NCI-H146 treated with DMSO at 0.1 percent for 48 hours (cell line): ENCODE data around the gene EIF1AX.
"Not testable (repeated sequence)": the region's sequence is repeated elsewhere in the genome, so short reads cannot be mapped to it uniquely, and the experiment has no call there.

Experiments
- DNase-seq: peaks from one replicate; lab custom pipeline; 2025; ENCODE audit not compliant: unreplicated experiment; lab: John Stamatoyannopoulos, UW

The EIF1AX gene

DNA sequence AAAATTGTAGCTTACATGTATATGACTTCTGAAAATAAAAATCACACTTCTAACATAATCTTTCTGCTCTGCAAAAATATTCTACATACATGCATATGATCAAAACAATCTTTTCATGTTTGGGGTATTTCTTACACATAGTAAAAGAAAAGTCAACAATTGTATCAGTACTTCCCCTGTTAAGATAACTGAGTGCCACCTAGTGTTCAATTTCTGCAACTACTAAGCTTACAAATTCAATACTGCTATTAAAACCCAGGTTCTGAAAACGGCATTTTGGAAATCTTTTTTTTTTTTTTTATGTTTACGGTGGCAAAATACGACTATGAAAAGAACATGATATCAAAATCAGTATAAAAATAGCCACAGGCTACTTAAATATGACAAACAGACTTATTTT, 14.2 kb downstream of the EIF1AX start:
- not testable (repeated sequence) for DNase-seq

DNA sequence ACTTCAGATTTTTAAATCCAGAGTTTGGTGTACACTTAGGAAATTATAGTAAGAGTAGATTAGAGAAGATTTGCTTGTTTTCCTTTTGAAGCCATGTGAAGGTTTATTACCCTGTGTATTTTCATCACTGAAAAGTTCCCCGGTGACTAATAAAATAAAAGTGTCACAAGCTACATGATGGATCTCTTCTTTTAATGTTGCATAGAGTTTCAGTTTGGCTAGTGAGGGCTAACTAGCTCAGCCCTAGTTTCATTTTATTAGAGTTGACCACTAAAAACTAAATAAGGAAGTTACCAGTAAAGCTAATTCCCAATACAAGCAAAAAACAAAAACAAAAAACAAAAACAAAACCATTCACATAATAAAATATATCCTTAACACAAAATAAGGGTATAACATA, 14.8 kb downstream of the EIF1AX start:
- DNase-seq: not testable (repeated sequence)

DNA sequence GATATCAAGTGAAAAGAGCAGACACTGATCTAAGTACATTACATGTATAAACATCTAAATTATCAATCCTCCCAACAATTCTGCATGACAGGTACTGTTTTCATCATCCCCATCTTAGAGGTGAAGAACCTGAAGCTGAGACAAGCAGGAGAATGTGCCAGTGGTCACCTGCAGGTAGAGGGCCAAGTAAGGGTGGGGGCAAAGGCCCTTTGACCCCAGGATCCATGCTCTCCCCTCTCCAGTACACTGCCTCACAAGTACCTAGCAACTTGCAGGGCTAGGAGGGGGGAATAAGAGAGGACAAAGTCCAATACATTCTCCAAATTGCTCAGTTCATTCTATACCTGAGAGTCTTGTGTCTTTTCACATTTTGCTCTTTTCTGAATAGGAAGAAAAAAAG, 16.7 kb downstream of the EIF1AX start:
- no peak for DNase-seq

DNA sequence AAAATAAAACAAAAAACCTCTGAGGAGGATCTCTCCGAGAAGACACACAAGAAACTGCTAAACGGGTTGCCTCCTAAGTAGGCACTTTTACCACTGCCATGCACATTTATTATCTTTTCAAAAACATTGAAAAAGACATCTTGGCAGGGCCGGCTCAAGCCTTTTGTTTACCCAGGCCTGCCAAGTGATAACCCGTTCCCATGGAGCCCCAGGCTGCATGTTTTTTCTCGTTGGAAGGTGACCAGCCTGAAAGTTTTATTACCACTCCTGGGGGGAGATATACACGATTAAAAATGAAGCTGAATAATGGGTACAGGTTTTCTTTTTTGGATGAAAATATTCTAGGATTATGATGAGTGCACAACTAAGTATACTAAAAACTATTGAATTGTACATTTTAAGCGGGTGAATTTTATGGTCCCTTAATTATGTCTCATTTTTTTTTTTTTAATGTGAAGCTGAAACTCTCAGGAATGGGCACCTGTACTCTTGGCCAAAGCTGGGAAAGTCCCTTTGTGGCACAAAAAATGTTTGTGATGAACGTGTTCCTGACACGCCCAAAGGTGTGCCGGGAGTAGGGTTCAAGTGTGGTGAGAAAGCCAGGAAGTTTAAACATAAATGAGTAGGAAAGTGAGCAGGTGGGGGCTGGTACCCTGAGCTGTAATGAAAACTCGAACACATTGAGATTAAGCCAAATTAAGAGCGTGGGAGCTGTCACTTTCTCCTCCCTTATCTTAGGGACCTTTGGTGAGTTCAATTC, 23.4 kb downstream of the EIF1AX start:
- DNase-seq: no peak

DNA sequence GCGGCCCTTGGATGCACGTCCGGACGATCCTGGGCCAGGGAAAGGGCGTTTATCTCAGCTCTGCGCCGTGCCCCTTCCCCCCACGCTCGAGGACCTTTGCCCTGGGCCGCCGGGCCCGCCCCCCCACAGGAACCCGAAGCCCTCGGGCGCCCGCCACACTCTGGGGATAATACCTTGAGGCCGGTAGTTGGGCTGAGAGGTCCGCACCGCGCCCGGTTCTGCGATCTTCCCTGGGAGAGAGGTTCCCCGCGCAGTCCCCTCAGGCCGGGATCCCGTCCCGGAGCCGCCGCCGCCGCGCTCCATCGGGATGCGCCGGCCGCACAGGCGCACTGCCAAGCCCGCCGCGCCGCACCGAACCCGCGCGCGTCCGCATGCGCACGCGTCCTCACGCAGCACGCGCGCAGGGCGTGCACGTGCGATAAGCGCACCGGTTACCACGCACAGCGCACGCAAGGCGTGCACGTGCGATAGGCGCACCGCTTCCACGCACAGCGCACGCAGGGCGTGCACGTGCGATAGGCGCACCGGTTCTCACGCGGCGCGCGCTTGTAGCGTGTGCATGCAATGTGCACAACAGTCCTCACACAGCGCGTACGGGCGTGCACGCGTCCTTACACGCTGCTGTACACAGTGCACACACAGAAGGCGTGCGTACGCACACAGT, 24.9 kb downstream of the EIF1AX start, which contains the start of gene MAP7D2:
MAP7D2 (minus strand) TSS at position 331 of the 664 bp plus-strand sequence; CDS start at position 303, 28 bp downstream.
- no peak for DNase-seq

DNA sequence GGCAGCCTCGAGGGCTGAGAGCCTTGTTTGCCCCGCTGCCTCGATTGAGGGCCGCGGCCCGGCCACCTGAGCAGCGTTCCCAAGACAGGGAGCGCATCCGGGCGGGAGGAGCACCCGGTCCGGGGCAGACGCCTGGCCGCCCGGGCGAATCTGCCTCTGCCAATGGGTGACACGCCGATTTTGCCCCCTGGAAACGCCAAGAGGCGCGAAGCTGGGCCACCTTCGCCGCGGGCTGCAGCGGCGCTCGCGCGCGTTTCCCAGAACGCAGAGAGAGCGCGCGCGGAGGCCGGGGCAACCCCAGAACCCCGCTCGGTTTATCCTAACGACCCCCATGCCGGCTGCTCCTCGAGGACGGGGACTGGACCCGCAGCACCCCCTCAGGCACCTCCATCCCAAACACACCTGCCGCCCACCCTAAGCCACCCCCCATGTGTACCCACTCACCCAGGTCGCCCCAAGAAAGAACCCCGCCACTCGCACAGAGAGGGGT, 25.5 kb downstream of the EIF1AX start:
- DNase-seq: no peak

DNA sequence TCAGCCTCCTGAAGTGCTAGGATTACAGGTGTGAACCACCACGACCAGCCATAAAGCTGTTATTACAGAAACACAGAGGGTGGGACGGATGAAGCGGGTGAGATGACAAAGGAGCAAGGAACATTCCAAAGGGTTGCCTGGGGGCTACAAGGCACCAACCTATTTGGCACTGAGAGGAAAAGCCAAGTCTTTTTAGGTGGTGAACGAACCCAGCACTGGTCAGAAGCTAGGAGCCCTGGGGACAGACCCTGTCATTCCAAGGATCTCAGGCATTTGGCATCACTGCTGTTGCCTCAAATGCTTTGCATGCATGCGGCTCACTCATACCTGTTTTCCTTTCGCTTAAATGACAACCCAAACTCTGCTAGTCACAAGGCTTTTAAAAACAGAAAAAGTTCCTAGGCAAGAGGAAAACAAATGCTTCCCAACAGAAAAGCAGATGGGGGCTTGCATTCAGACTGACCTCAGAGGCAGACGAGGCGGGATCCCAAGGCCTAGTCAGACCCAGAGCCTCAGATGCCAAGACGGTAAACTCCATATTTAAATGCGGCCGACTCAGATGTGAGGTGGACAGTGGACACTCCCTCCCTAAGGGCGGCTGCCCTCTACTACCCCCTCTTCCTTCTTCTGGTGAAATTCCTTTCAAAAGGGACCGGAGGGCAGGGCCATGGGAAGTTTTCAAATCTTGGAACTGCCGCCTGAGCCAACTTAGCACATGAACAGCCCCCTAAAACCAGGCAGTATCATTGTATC, 29.4 kb downstream of the EIF1AX start:
- no peak for DNase-seq

DNA sequence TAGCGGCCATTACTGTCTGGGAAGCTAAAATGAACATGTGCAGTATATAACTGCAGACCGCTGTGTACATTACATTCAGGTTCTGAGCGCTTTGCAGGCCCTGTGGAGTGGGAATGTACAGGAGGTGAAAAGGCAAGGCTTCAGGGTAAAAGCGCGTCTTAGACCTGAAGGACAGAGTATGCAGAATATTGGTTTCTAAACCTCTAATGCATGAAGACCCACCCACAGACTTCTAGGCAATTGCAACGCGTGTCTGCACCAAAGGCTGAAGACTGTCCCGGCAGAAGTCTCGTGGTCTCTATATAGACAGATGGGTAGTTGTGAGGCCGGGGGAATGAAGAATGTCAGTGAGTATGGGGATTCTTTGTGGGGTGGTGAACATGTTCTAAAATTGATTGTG, 30.4 kb downstream of the EIF1AX start:
- no peak for DNase-seq

DNA sequence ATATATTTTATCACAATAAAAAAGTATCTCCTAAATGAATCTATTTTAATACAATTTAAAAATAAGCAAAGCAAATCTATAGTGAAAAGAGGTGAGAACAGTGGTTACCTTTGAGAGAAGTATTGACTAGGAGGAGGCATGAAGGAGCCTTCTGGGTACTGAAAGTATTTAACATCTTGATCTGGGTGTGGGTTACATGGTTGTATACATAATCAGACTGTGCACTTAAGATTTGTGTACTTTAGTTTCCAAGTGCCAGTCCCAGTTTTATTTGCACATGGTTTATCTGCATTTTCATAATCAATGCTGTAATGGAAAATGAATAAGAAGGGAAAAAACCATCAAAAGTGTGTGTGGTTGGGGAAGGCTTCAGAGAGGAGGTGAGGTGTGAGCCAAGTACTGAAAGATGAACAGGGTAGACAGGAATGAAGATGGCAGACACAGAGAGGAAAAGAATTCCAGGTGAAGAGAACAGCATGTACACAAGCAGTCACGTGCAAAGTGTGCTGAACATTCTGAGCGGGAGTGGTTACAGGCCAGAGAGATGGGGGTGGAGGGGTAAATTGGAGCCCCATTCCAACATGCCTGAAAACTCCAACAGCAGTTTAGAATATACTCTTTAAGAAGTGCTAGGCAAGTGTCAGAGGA, 39.6 kb downstream of the EIF1AX start:
- no peak for DNase-seq

DNA sequence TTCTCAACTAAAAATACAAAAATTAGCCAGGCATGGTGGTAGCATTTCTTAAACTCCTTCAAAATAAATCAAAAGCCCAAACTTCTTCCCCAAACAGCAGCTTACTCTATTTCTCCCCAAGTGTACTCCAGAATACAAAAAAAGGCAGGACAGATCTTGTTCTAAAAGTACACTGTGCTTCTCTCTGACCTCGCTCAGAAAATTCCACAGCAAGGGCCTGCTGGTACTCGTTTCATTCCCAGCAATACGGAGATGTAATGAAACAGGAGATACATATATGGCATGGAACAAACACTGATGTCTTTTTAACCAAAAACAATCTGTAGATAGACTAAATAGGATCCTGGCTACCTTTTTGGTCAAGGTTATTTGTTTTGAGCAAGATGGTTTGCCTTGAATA, 50.1 kb downstream of the EIF1AX start:
- DNase-seq: no peak

DNA sequence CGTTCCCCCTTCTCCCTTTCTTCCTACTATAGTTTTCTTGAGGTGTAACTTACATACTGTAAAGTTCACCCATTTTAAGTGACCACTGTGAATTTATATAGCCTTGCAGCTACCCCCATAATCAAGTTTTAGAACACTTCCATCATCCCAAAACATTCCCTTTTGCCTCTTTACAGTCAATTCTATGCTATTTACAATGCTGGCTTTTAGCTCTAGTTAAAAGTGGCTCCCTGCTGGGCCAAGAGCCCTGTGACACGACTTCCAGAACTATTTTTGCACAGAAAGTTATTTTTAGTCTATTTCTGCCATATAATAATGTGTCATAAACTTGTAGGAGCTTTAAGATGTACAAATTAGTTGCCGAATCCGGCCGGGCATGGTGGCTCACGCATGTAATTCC, 51.8 kb downstream of the EIF1AX start:
- no peak for DNase-seq

DNA sequence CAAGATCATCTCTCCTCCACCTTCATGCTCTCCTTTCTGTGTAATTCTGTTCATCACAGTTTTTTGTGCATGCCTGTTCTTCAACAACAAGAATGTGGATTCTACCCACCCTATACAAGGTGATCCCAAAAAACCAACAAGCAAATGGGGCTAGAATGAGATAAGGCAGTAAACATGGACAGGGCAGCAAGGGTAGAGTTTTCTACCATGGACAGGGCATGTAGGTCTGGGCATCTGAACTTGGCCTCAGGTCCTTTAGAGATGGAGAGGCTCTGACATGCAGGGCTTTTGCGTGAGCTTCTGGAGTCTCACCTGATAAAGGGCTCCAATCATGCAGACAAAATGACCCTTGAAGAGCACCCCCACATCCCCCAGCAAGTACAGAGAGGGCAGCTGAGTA, 61.4 kb downstream of the EIF1AX start:
- no peak for DNase-seq
